HG03159 (cell line): Measurements from ENCODE around the gene RNASE7.
"Not testable (repeated sequence)": the region's sequence is repeated elsewhere in the genome, so short reads cannot be mapped to it uniquely, and the experiment has no call there.

ENCODE experiments used
- ATAC-seq: cut with Tn5 transposase; IDR thresholded peaks from one replicate; pipeline ENCODE4 v1.9.1; 2021; ENCODE audit warnings: mild to moderate bottlenecking, moderate library complexity; ENCODE audit not compliant: unreplicated experiment

RNASE7 gene

DNA sequence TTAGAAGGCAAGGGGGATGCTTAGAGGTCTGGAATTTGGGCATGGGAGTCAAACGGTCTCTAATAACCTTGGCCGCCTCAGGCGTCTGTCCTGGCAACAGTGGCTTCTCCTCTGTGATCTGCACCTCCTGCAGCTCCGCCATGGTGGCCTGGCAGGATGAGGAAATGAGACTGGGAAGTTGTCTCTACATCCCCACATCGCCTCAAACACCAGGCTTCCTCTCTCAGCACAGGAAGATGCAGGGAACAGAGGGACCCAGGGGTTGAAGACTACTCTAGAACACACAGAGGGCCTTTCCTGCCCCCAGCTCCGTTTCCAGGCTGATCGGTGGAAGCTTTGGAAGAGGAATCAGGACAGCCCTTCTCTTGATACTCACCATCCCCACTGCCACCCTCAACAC lies 19.0 kb upstream of the RNASE7 start:
- no peak for ATAC-seq

DNA sequence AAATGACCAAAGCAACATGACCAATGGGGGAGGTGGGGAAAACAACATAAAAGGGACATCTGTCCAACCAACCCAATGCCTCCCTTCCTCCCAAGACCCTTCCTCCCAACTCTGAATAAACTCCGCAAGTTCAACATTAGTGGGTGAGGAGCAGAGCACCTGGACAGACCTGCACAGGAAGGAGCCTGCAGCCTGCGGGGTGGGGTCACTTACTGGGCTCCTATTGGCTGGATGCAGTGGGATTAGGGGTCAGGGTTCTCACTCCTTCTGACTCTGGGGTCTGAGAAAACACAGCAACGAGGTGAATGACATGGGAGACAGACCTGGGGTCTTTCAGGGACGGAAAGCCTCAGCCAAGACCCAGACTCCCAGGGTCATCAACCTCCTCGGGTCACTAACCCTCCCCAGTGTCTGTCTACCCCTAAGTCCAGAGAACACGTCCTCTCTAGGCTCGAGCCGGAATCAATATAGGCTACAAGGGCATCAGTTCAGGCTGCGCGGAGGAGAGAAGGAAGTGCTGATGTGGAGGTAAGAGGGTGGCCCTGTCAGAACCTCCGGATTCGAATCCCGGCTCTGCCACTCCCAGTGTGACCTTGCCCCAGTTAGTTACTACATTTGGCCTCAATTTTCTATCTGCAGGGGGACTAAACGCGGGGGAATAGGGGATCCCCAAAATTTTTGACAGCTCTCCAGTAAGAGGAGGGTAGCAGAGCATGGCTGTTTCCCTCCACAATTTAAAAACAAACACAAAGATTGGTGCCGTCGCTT lies 18.2 kb upstream of the RNASE7 start:
- no peak for ATAC-seq

DNA sequence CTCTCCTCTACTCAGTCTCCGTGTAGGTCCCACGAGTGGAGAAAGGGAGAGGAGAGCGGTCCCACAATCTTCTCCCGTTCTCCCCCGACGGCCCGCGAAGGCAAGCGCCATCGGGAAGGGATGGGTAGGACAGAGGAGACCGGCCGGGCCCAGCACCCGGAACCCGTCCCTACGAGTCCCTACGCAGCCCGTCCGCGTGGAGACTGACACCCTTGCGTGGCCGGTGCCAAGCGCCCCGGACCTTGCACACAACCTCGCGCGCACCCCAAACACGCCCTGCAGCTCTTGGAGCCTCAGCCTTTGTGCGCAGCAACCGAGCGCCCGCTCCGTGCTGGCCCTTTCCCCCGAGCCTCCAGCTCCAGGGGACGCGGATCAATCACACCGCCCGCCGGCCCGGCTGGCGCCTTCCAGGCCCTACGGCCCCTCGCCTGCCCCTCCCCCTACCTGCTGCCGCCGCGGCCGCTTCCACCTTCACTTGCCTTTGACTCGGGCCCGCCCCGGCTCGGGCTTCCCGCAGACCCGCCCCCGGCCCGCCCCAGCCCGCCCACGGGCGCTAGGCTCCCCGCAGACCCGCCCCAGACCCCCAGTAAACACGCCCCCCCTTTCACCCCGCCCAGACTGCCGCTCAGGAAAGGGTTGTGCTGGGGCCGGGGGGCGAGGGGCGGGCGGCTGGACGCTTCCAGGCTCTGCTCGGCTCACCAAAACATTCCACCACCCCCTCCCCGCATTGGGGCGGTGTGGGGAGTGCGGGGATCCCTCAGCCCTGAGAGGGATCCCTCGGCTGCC lies 17.4 kb upstream of the RNASE7 start, which contains the start of gene NDRG2:
NDRG2 (minus strand) TSS at position 477 of the 786 bp plus-strand sequence. CDS start 1,746 bp downstream, outside the sequence.
- no peak for ATAC-seq

DNA sequence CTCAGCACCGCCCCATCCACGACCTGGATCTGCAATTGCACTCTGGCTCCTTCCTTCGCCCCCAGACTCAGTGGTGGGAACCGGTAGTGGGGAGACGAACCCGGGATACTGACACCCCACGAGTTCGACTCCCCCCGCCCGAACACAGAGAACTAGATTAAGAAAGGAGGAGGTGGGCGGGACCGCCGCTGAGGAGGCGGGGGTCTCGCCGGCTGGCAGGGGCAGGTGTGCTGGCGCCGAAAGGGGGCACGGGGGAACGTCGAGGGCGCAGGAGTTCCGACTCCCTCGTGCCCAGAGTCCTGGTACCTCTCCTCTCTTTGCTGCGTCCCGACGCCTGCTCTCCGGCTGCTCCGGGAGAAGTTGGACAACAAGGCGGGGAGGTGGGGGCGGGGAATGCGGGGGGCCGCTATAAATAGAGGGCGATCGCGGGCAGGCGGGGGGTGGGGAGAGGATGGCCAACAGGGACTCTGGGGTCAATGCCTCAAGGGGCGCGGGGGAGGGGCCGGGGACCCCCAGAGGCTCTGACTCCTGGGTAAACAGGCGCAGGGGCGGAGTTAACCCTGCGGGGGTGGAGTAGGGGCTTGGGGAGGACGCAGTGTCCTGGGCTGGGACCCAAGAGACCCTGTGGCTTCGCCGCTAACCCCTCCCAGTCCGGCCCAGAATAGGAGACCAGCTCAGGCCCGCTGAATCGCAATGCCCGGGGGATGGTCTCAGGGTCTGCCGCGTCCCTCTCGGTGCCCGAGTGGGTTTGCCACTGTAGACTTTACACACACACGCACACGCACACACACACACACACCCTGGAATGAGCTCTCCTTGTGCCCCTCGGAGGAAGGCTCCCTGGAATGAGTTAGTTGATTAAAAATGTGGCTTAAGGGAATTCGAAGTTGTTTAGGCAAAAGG lies 16.5 kb upstream of the RNASE7 start:
- no peak for ATAC-seq

DNA sequence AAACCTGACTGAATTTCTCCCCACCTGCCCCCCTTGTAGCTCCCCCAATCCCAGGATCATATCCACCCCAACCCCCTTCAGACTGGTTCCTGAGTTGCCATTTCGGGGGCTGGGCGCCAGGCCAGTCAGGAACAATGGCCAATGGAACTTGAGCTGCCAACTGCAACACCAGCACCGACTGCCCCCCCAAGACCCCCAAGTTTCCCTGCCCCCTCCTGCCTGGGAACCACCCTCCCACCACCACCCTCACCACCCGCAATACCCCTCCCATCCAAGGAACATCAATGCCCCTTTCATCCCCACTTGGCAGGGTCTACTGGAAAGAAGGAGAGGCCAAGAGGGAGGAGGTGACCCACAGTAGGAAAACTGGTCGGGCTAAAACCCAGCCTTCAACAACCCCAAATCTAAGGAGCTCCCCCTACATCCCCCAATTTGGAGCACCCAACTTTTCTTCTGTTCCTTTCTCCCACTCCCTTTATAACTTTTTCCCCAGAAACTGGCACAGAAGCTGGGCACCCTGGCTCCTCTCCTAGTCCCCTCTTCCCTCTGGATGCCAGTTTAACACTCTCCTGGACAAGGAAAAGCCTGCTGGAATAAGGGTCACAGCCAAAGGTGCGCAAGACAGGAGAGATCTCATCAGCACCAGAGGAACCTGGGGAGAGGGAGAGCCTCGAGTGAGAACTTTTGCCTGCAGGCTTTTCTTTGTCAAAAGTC lies 15.7 kb upstream of the RNASE7 start:
- no peak for ATAC-seq

DNA sequence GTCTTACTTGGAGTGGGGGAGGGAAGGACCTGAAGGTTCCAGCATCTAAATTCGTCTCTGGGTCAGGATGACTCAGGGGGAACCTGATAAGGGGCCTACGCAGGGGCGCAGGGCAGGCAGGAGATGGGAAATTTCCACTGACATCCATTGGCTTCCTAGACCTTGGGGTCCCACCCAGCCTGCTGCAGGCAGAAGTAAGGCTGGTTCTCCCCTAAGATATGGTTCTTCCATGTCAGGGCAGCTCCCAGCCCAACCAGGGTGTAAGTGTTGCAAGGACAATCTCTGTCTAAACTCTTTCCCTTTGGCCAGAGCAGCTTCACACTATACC lies 15.2 kb upstream of the RNASE7 start:
- no peak for ATAC-seq

DNA sequence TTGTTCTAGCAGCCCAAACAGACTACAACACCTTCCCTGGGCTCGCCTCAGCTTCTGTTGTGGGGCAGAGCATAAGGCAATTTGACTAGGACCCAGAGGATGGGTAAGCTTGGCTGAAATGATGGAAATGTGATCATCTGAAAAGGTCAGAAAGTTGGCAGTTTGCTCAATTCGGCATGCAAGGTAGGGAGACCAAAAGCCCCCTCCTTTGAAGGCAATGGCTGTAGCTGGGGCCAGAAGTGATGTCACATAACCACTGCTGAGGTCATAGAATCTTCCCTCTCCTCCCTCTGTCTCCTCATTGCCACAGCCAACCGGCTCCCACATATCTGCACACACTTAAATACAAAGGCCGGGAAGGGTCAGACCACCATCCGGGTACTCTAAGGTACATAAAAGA lies 12.2 kb upstream of the RNASE7 start, which contains the start of gene TPPP2:
TPPP2 (plus strand) TSS at position 301 of the 400 bp plus-strand sequence. CDS start 365 bp downstream, outside the sequence.
- no peak for ATAC-seq

DNA sequence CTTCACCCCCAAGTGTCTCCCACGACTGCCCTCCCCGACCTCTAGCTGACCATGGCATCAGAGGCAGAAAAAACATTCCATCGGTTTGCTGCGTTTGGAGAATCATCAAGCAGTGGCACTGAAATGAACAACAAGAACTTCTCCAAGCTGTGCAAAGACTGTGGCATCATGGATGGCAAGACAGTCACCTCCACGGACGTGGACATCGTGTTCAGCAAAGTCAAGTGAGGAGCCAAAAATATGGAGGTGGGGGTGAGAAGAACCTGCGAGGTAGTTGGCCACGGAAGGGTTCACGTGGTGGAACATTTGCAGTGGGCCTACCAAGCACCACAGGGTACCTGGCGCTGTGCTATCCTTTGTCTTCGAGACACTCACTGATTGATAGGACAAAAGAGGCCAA lies 11.6 kb upstream of the RNASE7 start:
- no peak for ATAC-seq

DNA sequence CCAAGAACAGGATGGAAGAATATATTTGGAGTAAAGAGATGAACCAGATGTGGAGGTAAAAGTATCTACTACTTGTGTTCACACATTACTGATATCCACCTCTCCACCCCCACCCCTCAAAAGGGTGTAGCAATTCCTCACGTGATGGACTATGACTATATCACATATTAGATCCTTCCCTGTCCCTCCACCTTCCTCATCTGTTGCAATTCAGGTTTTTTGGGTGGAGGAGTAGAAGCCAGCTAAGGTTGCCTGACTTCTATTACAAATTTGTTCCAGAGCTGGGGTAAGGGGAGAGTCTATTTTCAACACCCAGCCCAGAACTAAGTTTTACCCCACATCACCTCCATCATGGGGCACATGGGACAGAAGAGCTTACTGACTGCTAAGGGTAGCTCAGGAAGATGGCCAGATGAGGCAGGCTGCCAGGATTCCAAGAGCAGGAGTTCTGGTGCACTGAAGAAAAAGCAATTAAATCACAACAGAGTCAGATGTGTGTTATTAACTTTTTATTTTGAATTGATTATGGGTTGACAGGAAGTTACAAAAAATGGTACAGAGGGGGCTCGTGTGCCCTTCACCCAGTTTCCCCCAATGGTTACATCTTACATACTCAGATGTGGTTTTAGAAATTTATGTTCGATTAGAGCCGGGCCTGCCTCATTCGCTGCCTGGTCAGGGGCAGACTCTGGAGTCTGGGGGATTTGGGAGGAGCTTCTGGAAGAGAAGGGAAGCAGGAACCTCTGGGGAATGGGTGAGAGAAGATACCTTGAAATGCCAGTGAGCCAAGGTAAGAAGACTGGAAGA lies 9.6 kb upstream of the RNASE7 start:
- no peak for ATAC-seq

DNA sequence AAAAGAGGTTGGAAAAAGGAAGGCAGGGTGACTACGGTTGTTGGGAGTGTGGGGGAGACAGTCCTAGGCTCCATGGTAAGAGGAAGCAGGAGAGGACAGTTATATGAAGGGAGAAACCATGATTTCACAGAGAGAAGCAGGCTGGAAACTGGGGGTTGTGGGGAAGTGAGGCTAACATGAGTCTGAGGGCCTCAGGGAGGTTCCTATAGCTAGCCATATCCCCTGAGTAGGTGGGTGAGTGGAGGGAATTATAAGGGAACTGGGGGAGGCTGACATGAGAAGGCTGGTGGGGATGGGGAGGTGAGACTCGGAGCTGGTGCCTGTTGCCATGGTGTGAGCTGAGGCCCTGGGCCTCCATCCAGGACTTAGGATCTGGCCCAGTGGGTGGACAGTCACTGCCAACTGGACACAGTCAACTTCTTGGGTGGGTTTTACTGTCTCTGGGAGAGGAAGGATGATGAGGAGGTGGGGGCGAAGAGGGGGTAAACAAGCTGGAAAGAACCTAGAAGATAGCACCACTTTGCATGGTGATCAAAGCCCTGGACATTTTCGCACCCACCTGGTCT lies 8.9 kb upstream of the RNASE7 start:
- no peak for ATAC-seq

DNA sequence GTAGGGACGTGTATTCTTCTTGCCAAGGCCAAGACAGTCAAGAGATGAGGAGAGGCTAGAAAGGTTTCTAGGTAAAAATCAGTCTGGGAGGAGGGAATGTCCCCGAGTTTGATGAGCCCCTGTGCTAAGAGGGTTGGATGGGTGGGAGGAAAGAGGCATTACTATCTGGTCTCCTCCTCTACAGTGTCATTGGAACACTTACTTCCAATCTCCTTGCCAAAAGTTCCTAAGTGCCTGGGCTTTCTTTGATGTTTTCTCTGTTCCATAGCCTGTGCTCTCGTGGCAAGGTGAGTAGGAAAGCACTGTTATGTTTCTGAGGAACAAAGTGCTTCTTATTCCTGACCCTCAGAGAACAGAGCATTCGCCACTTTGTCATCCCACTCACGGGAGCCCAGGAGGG lies 7.5 kb upstream of the RNASE7 start, which contains the start of gene RNASE13:
RNASE13 (minus strand) TSS at position 101 of the 400 bp plus-strand sequence. CDS start 519 bp downstream, outside the sequence.
- no peak for ATAC-seq

DNA sequence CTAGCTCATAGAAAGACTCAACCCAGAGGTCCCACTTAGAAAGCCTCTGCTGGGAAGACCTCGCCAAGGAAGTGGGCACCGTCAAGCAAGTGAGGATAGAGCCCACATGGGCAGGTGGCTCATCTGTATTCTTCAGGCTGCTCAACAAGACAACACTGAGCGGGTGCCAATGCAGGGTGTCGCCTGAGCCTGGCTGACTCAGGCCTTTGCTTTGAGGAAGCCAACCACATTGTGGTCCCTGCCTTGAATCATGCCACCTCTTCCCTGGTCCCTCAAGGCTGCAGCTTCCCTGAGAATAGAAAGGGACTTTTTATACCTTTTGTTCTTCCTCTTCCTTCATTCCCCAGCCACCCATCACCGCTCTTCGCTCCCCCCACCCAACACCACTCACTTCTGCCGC lies 5.4 kb upstream of the RNASE7 start:
- no peak for ATAC-seq

DNA sequence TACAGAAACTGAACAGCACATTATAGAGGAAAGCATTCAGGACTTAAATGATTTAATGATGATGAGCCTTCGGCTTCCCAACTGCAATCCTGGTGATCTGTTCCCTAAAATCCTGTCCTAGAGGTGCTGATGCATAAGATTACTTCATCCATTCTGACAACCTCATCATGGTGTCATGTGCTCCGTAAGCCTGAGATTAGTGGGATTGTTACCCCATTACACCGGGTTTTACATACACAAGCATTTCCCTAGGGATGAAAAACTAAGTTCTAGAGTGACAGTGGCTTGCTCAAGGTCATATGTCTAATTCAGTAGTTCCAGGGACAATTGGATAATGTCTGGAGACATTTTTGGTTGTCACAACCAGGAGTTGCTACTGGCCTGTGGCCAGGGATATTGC lies 5.0 kb upstream of the RNASE7 start:
- no peak for ATAC-seq

DNA sequence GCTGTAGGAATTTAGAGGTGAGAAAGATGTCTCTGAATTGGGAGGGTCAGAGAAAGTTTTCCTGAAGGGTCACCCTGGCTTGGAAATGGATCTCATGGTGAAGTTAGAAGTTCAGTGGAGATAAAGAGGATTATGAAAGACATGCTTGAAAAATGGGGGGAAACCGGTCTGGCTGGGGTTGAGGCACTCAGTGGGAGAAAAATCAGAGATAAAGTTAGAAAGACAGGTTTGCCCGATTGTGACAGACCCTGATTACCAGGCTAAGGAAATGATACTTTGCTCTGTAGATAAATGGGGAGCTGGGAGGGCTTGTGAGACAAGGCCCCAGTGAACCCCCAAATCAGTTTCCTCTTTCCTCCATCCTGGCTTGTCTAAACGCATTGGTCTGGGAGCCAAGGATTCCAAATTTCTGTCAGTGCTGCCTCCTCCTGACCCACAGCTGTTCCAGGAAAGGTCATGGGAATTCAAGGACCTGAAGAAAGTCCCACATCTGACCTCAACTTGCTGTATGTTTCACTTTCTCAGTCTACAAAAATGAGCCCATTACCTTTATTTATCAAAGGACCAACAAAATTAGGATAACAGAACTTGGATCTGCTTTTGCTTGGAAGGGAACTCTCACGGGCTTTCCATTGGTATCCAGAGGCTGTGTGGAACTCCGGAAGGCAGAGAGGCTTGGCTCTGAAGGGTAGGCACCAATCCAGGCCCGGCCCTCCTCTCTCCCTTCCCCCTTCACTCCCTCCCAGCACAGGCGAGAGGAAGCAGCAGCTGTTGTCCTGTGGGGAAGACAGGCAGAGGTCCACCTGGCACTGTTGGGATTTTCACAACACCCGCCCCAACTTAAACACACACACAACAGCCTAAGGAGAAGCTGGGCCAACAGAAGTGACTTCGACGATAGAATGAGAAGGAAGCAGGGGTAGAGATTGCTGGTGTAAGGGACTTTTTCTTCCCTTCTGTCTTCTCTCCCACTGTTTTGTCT lies 3.4 kb upstream of the RNASE7 start:
- ATAC-seq, result no peak

DNA sequence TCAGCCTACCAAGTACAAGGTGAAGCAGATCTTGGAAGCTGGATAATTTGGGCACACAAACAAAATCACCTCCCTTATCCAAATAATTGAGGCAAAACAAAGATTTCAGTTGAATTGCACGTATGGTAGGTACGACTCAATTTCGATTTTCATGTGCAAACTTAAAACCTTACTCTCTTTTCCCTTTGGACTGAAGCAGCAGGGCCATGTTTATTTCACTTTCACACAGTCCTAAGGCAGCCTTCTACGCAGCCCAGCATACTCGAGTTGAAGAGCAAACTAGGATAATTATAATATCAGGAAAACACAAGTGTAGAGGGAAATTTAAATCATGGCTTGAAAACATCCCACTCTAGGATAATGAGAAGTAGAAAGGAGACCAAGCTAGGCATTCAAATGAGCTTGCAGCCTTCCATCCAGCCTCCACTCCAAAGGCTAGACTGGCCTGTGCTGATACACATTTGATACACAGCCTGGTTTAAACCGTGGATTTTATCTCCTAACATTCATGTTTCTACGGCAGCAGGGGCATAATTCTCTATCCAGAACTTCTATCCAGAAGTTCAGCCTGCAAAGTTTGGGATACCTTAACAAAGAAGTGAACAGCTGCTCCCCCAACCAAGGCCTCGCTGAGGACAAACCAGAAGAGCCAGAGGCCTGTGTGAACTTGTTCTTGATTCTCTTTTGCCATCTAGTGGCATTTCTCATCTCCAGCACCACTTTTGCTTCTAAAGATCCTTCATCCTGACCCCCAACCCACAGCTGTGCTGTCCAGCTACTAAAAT lies 2.4 kb upstream of the RNASE7 start:
- ATAC-seq, result no peak

DNA sequence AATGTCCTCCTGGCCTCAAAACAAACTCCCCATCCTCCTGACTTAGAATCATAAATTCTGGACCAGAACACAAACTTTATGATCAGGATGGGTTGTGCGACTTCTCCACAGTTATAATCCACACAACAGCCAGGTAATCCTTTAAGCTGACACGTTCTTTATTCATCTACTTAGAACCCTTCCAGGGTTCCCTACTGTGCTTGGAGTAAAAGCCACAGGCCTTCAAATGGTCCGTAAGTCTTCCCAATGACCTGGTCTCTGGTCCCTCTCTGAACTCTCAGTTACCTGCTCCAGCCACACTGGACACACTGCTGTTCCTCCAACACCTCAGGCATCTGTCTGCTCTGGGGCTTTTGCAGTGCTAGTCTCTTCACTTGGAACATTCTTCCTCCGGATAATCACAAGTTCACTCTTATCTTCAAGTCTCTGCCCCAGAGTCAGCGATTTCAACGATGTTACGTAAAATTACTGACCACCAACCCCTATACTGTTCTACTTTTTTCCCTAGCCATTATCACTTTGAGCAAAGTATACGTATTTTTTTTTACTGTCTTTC lies 1.7 kb upstream of the RNASE7 start:
- ATAC-seq, result no peak

DNA sequence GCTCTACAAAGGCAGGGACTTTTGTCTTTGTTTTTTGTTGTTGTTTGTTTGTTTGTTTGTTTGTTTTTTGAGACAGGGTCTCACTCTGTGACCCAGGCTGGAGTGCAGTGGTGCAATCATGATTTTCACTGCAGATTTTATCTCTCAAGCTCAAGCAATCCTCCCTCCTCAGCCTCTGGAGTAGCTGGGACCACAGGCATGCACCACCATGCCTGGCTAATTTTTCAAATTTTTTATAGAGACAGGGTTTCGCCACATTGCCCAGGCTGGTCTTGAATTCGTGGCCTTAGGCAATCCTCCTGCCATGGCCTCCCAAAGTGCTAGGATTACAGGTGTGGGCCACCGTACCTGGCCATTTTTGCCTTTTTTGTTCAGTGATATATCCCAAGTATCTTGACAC lies 1.2 kb upstream of the RNASE7 start:
- ATAC-seq, result not testable (repeated sequence)
